22Rv1 (cell line): ENCODE measurements around the gene TNFRSF1A.

Source experiments
- CTCF ChIP-seq: fragments of 450-650 bp; IDR thresholded peaks from 2 replicates; pipeline ENCODE4 v1.5.1; 2017; ENCODE audit warnings: mild to moderate bottlenecking
- ZFX ChIP-seq: fragments of 450-650 bp; IDR thresholded peaks from 2 replicates; pipeline ENCODE4 v1.6.1; 2017; ENCODE audit warnings: antibody characterized with exemption, borderline replicate concordance

GRCh38 chr12:6338955-6339354 is 2.9 kb downstream of the TNFRSF1A start:
- TF ChIP-seq CTCF (no peak), ZFX (no peak)
